GM21825 (cell line): ENCODE measurements around the gene NKX1-2.
"Not testable (repeated sequence)": the region's sequence is repeated elsewhere in the genome, so short reads cannot be mapped to it uniquely, and the experiment has no call there.

Experiments used
- ATAC-seq: cut with Tn5 transposase; IDR thresholded peaks from one replicate; pipeline ENCODE4 v1.9.1; 2021; ENCODE audit warnings: mild to moderate bottlenecking, moderate library complexity; ENCODE audit not compliant: unreplicated experiment

NKX1-2 gene

DNA sequence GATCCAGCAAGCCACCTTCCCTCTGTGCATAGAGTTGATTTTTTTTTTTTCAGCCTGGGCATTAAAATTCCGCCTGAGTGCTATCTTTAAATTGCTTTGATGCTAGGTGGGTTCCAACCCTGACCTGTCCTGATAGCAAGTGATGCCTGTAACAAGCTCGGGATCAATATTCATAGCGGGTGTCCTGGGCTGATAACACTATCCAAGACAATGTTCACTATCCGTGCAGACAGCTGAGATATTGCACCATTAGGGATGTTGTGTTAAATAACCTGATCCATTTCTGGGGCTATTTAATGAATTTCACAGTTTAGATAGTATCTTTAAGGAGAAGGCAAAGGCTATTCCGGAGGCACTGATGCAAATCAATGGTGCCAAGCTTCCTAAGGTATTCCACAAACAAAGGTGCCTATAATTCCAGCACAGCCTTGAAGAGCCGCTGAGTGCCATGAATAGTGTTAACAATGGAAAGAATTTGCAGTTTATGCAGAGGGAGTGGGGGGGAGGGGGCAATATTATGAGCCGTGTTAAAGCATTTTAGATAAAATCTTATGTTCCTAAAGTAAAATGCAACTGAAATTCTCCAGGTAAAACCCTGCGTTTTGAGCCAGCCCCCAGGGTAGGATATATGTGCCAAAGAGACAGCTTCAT is 4.2 kb upstream of the NKX1-2 start:
- no peak for ATAC-seq

- no peak for ATAC-seq
Measured at GRCh38 chr10:124451276-124451675, 1.4 kb upstream of the NKX1-2 start.

DNA sequence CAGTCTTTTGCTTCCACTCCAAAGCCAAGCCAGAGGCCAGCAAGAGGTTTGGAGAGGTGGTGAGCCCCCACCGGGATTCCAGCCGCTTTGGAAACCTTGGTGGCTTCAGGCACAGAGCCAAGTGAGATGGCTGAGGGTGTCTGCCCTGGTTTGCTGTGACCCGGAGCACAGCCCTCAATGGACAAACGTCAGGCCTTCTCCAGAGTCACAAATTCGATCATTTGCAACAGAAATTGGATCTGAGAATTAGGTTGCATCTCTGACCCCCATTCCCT is 885 bp upstream of the NKX1-2 start:
- no peak for ATAC-seq

- no peak for ATAC-seq
Measured at GRCh38 chr10:124449170-124450011, 444 bp downstream of the NKX1-2 start.

GRCh38 chr10:124448696-124449169 is 1.1 kb downstream of the NKX1-2 start:
- no peak for ATAC-seq

DNA sequence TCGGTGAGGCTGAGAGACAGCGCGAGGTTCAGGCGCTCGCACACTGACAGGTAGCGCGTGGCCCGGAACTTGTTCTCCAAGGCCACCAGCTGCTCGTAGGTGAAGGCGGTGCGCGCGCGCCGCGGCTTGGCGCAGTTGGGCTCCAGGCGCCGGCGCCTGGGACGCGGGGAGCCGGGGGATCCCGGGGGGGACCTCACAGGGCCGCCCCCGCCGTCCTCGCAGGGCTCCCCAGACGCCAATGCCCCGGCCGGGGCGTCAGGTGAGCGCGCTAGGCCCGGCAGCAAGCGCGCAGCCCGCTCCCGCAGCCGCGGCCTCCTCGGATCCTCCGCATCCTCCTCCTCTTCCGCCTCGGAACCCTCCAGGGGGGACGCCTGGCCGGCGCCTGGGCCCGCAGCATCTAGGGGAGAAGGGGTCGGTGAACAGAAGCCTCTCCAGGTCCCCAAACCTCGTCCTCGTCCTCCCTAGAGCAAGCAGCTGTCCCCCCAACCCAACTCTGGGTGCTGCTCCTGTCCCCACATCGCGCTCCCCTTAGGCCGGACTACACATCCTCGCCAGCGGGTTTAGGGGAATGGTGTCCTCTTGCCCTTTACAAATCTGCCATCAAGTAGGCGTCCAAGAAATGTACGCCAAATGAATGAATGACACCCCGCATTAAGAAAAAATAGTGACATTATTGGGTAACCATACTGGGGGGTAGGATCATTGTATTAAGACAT is 1.9 kb downstream of the NKX1-2 start:
- ATAC-seq: no peak

GRCh38 chr10:124446830-124447750 is 2.7 kb downstream of the NKX1-2 start:
- no peak for ATAC-seq

DNA sequence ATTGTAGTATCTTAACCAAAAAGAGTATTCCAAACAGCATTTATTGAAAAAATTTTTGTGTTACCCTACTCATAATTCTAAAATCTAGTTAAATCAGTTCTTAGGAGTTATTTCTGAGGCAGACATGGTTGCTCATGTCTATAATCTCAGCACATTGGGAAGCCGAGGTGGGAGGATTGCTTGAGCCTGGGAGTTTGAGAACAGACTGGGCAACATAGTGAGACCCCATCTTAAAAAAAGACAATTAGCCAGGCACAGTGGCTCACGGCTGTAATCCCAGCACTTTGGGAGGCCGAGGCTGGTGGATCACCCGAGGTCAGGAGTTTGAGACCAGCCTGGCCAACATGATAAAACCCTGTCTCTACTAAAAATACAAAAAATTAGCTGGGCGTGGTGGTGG is 8.1 kb downstream of the NKX1-2 start:
- not testable (repeated sequence) for ATAC-seq

GRCh38 chr10:124436191-124436638 is 13.6 kb downstream of the NKX1-2 start:
- ATAC-seq: peak; percentile 77

GRCh38 chr10:124435683-124436082 is 14.2 kb downstream of the NKX1-2 start:
- not testable (repeated sequence) for ATAC-seq

DNA sequence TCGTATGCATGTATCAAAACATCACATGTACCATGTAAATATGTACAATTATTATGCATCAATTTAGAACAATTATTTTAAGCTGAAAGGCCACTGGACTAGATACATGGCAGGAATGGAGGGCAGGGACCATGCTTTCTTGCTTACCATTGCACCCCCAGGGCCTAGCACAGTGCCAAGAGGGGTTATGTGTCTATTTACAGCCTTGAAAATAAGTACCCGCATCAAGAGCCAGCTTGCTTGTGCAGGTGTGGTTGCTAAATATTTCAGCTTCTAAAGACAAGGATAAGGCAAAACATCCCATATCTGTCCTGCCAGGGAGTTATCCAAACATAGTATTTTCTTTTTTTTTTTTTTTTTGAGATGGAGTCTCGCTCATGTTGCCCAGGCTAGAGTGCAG is 16.4 kb downstream of the NKX1-2 start:
- no peak for ATAC-seq

DNA sequence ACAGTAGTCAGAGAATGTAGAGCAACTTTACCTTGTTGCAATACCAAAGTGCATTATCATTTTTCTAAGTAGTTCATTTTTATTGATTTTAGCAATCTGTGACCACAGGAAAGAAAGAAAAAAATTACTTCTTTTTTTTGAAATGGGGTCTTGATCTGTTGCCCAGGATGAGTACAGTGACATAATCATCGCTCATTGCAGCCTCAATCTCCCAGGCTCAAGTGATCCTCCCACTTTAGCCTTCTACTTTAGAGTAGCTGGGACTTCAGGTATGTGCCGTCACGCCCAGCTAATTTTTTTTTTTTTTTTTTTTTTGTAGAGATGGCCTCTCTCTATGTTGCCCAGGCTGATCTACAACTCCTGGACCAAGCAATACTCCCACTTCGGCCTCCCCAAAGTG is 19.8 kb downstream of the NKX1-2 start:
- no peak for ATAC-seq

- no peak for ATAC-seq
Measured at GRCh38 chr10:124429576-124429975, 20.3 kb downstream of the NKX1-2 start.

DNA sequence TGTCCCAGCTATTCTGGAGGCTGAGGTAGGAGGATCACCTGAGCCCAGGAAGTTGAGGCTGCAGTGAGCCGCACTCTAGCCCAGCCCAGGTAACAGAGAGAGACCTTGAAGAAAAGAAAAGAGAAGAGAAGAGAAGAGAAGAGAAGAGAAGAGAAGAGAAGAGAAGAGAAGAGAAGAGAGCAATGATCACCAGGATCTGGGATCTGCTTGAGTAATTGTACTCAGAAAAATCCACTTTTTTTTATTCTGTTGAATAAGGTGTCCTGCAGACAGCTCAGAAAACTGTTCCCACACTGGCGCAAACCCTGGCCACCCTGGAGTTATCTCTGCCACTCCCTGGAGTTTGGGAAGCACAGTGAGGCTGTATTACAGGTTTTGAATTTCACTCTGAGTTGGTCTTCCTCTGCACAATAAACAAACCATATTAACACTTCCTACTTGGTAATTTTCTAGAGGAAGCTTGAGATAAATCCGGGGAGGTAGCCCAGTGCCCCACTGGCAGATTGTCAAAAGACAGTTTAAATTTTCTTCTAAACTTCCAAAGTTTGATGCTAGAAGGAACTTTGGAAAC is 21.5 kb downstream of the NKX1-2 start:
- ATAC-seq: no peak

GRCh38 chr10:124425227-124425962 is 24.4 kb downstream of the NKX1-2 start:
- no peak for ATAC-seq

- ATAC-seq: no peak
Measured at GRCh38 chr10:124423813-124424212, 26.0 kb downstream of the NKX1-2 start.

GRCh38 chr10:124422742-124423141 is 27.1 kb downstream of the NKX1-2 start:
- ATAC-seq: no peak

DNA sequence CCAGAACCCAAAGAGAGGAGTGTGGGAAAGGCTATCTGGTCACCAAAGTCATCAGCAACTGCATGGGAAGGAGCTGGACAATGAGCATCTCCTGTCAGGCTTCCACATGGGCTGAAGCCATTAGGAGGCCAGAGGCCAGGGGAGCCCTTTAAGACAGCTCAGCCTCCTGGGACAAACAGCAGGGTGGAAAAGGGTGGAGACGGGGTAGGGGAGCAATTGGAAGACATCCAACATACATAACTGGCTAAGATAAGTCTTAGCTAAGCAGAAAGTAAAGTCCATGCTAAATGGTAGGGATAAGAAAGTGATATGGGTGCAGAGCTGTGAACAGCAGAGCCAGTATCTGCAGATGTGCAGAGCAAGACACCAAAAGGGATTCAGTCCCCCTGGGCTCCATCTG is 29.6 kb downstream of the NKX1-2 start:
- ATAC-seq: no peak

- no peak for ATAC-seq
Measured at GRCh38 chr10:124419635-124420034, 30.2 kb downstream of the NKX1-2 start.
